Measurements from ENCODE around the gene LTBP3. TPM values are rescaled to one million over a fixed set of nuclear protein-coding genes. Genes with fewer than 3 reads are reported as not detected.
A peak's percentile ranks its signal among the peaks of the same experiment; 100 is the strongest.

Gene LTBP3
- total and polyA plus RNA-seq, 2 of the 13 experiments (the other 11 are each of a cell fraction or from before 2014, with no cell fraction given) = 12.2 to 68.1 TPM

GRCh38 chr11:65588199-65589054 is 30.3 kb upstream of the LTBP3 start (continued):
- 0 out of 2 replicates have a peak, but pooled peaks have one; percentile 32 for TF ChIP-seq ZNF598 (CRISPR knock-in tag; IDR thresholded peaks at IDR 0.05; ENCODE audit: borderline replicate concordance)
- no peak for TF ChIP-seq ZNF274 (CRISPR knock-in tag; IDR thresholded peaks at IDR 0.05)
- TF ChIP-seq POLR2G (IDR thresholded peaks at IDR 0.05; ENCODE audit: low read depth, low read length) = no peak
- TF ChIP-seq IKZF4 (CRISPR knock-in tag; IDR thresholded peaks at IDR 0.05; ENCODE audit: borderline replicate concordance, low read depth, not compliant biosample characterization) = no peak
- TF ChIP-seq ATF7 (IDR thresholded peaks at IDR 0.05) = no peak
- TF ChIP-seq ATF7 (CRISPR knock-in tag; IDR thresholded peaks at IDR 0.05) = no peak
- no peak for TF ChIP-seq CENPT (CRISPR knock-in tag; IDR thresholded peaks at IDR 0.05; ENCODE audit: low read depth)
- TF ChIP-seq PPARG (CRISPR knock-in tag; conservative IDR thresholded peaks at IDR 0.05) = no peak
- no peak for TF ChIP-seq ZBTB14 (CRISPR knock-in tag; IDR thresholded peaks at IDR 0.05)
- TF ChIP-seq ZFP90 (CRISPR knock-in tag; IDR thresholded peaks at IDR 0.05; ENCODE audit: borderline replicate concordance) = no peak
- TF ChIP-seq ZNF512 (CRISPR knock-in tag; IDR thresholded peaks at IDR 0.05) = no peak
- TF ChIP-seq HOXA5 (CRISPR knock-in tag; IDR thresholded peaks at IDR 0.05) = no peak
- no peak for TF ChIP-seq SMARCE1 (IDR thresholded peaks at IDR 0.05; ENCODE audit: borderline replicate concordance)
- TF ChIP-seq ZNF460 (CRISPR knock-in tag; IDR thresholded peaks at IDR 0.05; ENCODE audit: borderline replicate concordance) = no peak
- TF ChIP-seq ZMYM2 (CRISPR knock-in tag; IDR thresholded peaks at IDR 0.05) = 0 out of 2 replicates have a peak, but pooled peaks have one; percentile 16
- TF ChIP-seq NR2F1 (CRISPR knock-in tag; IDR thresholded peaks at IDR 0.05) = no peak
- TF ChIP-seq ZNF646 (CRISPR knock-in tag; IDR thresholded peaks at IDR 0.05) = no peak
- no peak for TF ChIP-seq GZF1 (CRISPR knock-in tag; IDR thresholded peaks at IDR 0.05)
- no peak for TF ChIP-seq ZNF292 (CRISPR knock-in tag; IDR thresholded peaks at IDR 0.05; ENCODE audit: borderline replicate concordance, low read depth)
